ENCODE measurements around the gene NBEA.

The NBEA gene

GRCh38 chr13:35346494-35346893 lies 404.4 kb downstream of the NBEA start:
- H3K27ac ChIP-seq (ENCODE audit: insufficient read depth, low read length, poor library complexity, severe bottlenecking), result no peak overlapping the region
- no peaks in the 10 kb centered on the region for H3K4me1 ChIP-seq (ENCODE audit: control insufficient read depth, insufficient read depth, low read length, poor library complexity, severe bottlenecking)
- no peak for DNase-seq
- H3K9me3 ChIP-seq (ENCODE audit: control insufficient read depth, low read length), result no peaks in the 10 kb centered on the region
- H3K27me3 ChIP-seq (replicated peaks; ENCODE audit: control insufficient read depth, insufficient read depth, low read length, poor library complexity, severe bottlenecking), result no peaks in the 10 kb centered on the region
- no peaks in the 10 kb centered on the region for H3K36me3 ChIP-seq (ENCODE audit: control insufficient read depth, insufficient read depth, low read length)
- no peak overlapping the region for H3K4me3 ChIP-seq (ENCODE audit: insufficient read depth, low read depth, low read length, poor library complexity, severe bottlenecking)

- Histone ChIP-seq H3K36me3 (ENCODE audit: control insufficient read depth, insufficient read depth, low read length) (no peaks in the 10 kb centered on the region), H3K4me1 (ENCODE audit: control insufficient read depth, insufficient read depth, low read length, poor library complexity, severe bottlenecking) (no peaks in the 10 kb centered on the region), H3K4me3 (ENCODE audit: insufficient read depth, low read depth, low read length, poor library complexity, severe bottlenecking) (no peak overlapping the region), H3K27ac (ENCODE audit: insufficient read depth, low read length, poor library complexity, severe bottlenecking) (no peak overlapping the region), H3K9me3 (ENCODE audit: control insufficient read depth, low read length) (no peaks in the 10 kb centered on the region), H3K27me3 (replicated peaks; ENCODE audit: control insufficient read depth, insufficient read depth, low read length, poor library complexity, severe bottlenecking) (no peaks in the 10 kb centered on the region)
- no peak for DNase-seq
Observed at GRCh38 chr13:35347679-35348205, 405.7 kb downstream of the NBEA start.

- DNase-seq, result no peak
- no peak overlapping the region for H3K27ac ChIP-seq (ENCODE audit: insufficient read depth, low read length, poor library complexity, severe bottlenecking)
- H3K4me3 ChIP-seq (ENCODE audit: insufficient read depth, low read depth, low read length, poor library complexity, severe bottlenecking), result no peak overlapping the region
- H3K4me1 ChIP-seq (ENCODE audit: control insufficient read depth, insufficient read depth, low read length, poor library complexity, severe bottlenecking), result no peaks in the 10 kb centered on the region
- H3K9me3 ChIP-seq (ENCODE audit: control insufficient read depth, low read length), result no peaks in the 10 kb centered on the region
- H3K27me3 ChIP-seq (replicated peaks; ENCODE audit: control insufficient read depth, insufficient read depth, low read length, poor library complexity, severe bottlenecking), result no peaks in the 10 kb centered on the region
- no peaks in the 10 kb centered on the region for H3K36me3 ChIP-seq (ENCODE audit: control insufficient read depth, insufficient read depth, low read length)
Observed at GRCh38 chr13:35349052-35349451, 407.0 kb downstream of the NBEA start.

- Histone ChIP-seq H3K4me1 (ENCODE audit: control insufficient read depth, insufficient read depth, low read length, poor library complexity, severe bottlenecking) (no peaks in the 10 kb centered on the region), H3K27me3 (replicated peaks; ENCODE audit: control insufficient read depth, insufficient read depth, low read length, poor library complexity, severe bottlenecking) (no peaks in the 10 kb centered on the region), H3K4me3 (ENCODE audit: insufficient read depth, low read depth, low read length, poor library complexity, severe bottlenecking) (no peak overlapping the region), H3K36me3 (ENCODE audit: control insufficient read depth, insufficient read depth, low read length) (no peaks in the 10 kb centered on the region), H3K9me3 (ENCODE audit: control insufficient read depth, low read length) (no peaks in the 10 kb centered on the region), H3K27ac (ENCODE audit: insufficient read depth, low read length, poor library complexity, severe bottlenecking) (no peak overlapping the region)
- DNase-seq, result no peak
Observed at GRCh38 chr13:35349673-35350278, 407.7 kb downstream of the NBEA start.

GRCh38 chr13:35354285-35354684 lies 412.2 kb downstream of the NBEA start:
- DNase-seq, result no peak
- Histone ChIP-seq H3K4me3 (ENCODE audit: insufficient read depth, low read depth, low read length, poor library complexity, severe bottlenecking) (no peak overlapping the region), H3K9me3 (ENCODE audit: control insufficient read depth, low read length) (no peaks in the 10 kb centered on the region), H3K4me1 (ENCODE audit: control insufficient read depth, insufficient read depth, low read length, poor library complexity, severe bottlenecking) (no peaks in the 10 kb centered on the region), H3K36me3 (ENCODE audit: control insufficient read depth, insufficient read depth, low read length) (no peaks in the 10 kb centered on the region), H3K27ac (ENCODE audit: insufficient read depth, low read length, poor library complexity, severe bottlenecking) (no peak overlapping the region), H3K27me3 (replicated peaks; ENCODE audit: control insufficient read depth, insufficient read depth, low read length, poor library complexity, severe bottlenecking) (no peaks in the 10 kb centered on the region)

GRCh38 chr13:35354882-35355281 lies 412.8 kb downstream of the NBEA start:
- no peak for DNase-seq
- no peaks in the 10 kb centered on the region for H3K9me3 ChIP-seq (ENCODE audit: control insufficient read depth, low read length)
- H3K27me3 ChIP-seq (replicated peaks; ENCODE audit: control insufficient read depth, insufficient read depth, low read length, poor library complexity, severe bottlenecking), result no peaks in the 10 kb centered on the region
- H3K27ac ChIP-seq (ENCODE audit: insufficient read depth, low read length, poor library complexity, severe bottlenecking), result no peak overlapping the region
- no peaks in the 10 kb centered on the region for H3K36me3 ChIP-seq (ENCODE audit: control insufficient read depth, insufficient read depth, low read length)
- H3K4me1 ChIP-seq (ENCODE audit: control insufficient read depth, insufficient read depth, low read length, poor library complexity, severe bottlenecking), result no peaks in the 10 kb centered on the region
- H3K4me3 ChIP-seq (ENCODE audit: insufficient read depth, low read depth, low read length, poor library complexity, severe bottlenecking), result no peak overlapping the region

- Histone ChIP-seq H3K4me1 (ENCODE audit: control insufficient read depth, insufficient read depth, low read length, poor library complexity, severe bottlenecking) (no peaks in the 10 kb centered on the region), H3K27me3 (replicated peaks; ENCODE audit: control insufficient read depth, insufficient read depth, low read length, poor library complexity, severe bottlenecking) (no peaks in the 10 kb centered on the region), H3K27ac (ENCODE audit: insufficient read depth, low read length, poor library complexity, severe bottlenecking) (no peak overlapping the region), H3K9me3 (ENCODE audit: control insufficient read depth, low read length) (no peaks in the 10 kb centered on the region), H3K36me3 (ENCODE audit: control insufficient read depth, insufficient read depth, low read length) (no peaks in the 10 kb centered on the region), H3K4me3 (ENCODE audit: insufficient read depth, low read depth, low read length, poor library complexity, severe bottlenecking) (no peak overlapping the region)
- DNase-seq, result no peak
Observed at GRCh38 chr13:35356572-35356971, 414.5 kb downstream of the NBEA start.

GRCh38 chr13:35365883-35366282 lies 423.8 kb downstream of the NBEA start:
- no peaks in the 10 kb centered on the region for H3K9me3 ChIP-seq (ENCODE audit: control insufficient read depth, low read length)
- H3K4me3 ChIP-seq (ENCODE audit: insufficient read depth, low read depth, low read length, poor library complexity, severe bottlenecking), result no peak overlapping the region
- no peak overlapping the region for H3K27ac ChIP-seq (ENCODE audit: insufficient read depth, low read length, poor library complexity, severe bottlenecking)
- H3K4me1 ChIP-seq (ENCODE audit: control insufficient read depth, insufficient read depth, low read length, poor library complexity, severe bottlenecking), result no peaks in the 10 kb centered on the region
- DNase-seq, result no peak
- H3K36me3 ChIP-seq (ENCODE audit: control insufficient read depth, insufficient read depth, low read length), result no peaks in the 10 kb centered on the region
- no peaks in the 10 kb centered on the region for H3K27me3 ChIP-seq (replicated peaks; ENCODE audit: control insufficient read depth, insufficient read depth, low read length, poor library complexity, severe bottlenecking)

- H3K4me1 ChIP-seq (ENCODE audit: control insufficient read depth, insufficient read depth, low read length, poor library complexity, severe bottlenecking), result no peaks in the 10 kb centered on the region
- no peak overlapping the region for H3K27ac ChIP-seq (ENCODE audit: insufficient read depth, low read length, poor library complexity, severe bottlenecking)
- H3K9me3 ChIP-seq (ENCODE audit: control insufficient read depth, low read length), result no peaks in the 10 kb centered on the region
- H3K36me3 ChIP-seq (ENCODE audit: control insufficient read depth, insufficient read depth, low read length), result no peaks in the 10 kb centered on the region
- no peak for DNase-seq
- no peaks in the 10 kb centered on the region for H3K27me3 ChIP-seq (replicated peaks; ENCODE audit: control insufficient read depth, insufficient read depth, low read length, poor library complexity, severe bottlenecking)
- no peak overlapping the region for H3K4me3 ChIP-seq (ENCODE audit: insufficient read depth, low read depth, low read length, poor library complexity, severe bottlenecking)
Observed at GRCh38 chr13:35367586-35367985, 425.5 kb downstream of the NBEA start.

GRCh38 chr13:35378939-35379338 lies 436.9 kb downstream of the NBEA start:
- no peak for DNase-seq
- H3K4me3 ChIP-seq (ENCODE audit: insufficient read depth, low read depth, low read length, poor library complexity, severe bottlenecking), result no peak overlapping the region

More at GRCh38 chr13:35378939-35379338, 436.9 kb downstream of the NBEA start:
- no peaks in the 10 kb centered on the region for H3K9me3 ChIP-seq (ENCODE audit: control insufficient read depth, low read length)
- no peaks in the 10 kb centered on the region for H3K27me3 ChIP-seq (replicated peaks; ENCODE audit: control insufficient read depth, insufficient read depth, low read length, poor library complexity, severe bottlenecking)
- no peaks in the 10 kb centered on the region for H3K36me3 ChIP-seq (ENCODE audit: control insufficient read depth, insufficient read depth, low read length)
- no peaks in the 10 kb centered on the region for H3K4me1 ChIP-seq (ENCODE audit: control insufficient read depth, insufficient read depth, low read length, poor library complexity, severe bottlenecking)
- no peak overlapping the region for H3K27ac ChIP-seq (ENCODE audit: insufficient read depth, low read length, poor library complexity, severe bottlenecking)
